PC-9 (cell line): ENCODE data around the gene TBC1D10B. TPM values are rescaled to one million over a fixed set of nuclear protein-coding genes. Genes with fewer than 3 reads are reported as not detected.
"Not testable (repeated sequence)": the region's sequence is repeated elsewhere in the genome, so short reads cannot be mapped to it uniquely, and the experiment has no call there.

Source experiments
- BruUV-seq: library from RNA; stranded (reverse); fragments of 400-500 nt; replicated peaks from 2 replicates; lab custom pipeline; 2021; lab: Mats Ljungman, UMichigan
- CTCF ChIA-PET: fragments of 300-600 bp; sonication (Branson Sonifier 250); formaldehyde crosslinking; loops from one replicate; lab custom pipeline; 2022; ENCODE audit warnings: antibody characterized with exemption; lab: Charles Lee
- POLR2A ChIA-PET: fragments of 300-600 bp; sonication (Branson Sonifier 250); formaldehyde crosslinking; loops from one replicate; lab custom pipeline; 2022; ENCODE audit warnings: antibody characterized with exemption; ENCODE audit not compliant: unreplicated experiment; lab: Charles Lee
- DNase-seq, 2 experiments: peaks; one replicate each; pipeline versions ENCODE4 v3.0.0 to v3.0.0-alpha.2; 2015 to 2022; ENCODE audit warnings: mixed read lengths in 1 of 2
- H2AFZ ChIP-seq: fragments of 200-600 bp; sonication (generic); 2 replicates; pipeline ENCODE4 v1.8.1; 2017; ENCODE audit warnings: antibody characterized with exemption
- H3F3A ChIP-seq: fragments of 200-600 bp; sonication (generic); 2 replicates; pipeline ENCODE4 v1.8.1; 2017; ENCODE audit warnings: antibody characterized with exemption, mild to moderate bottlenecking, low read depth; ENCODE audit not compliant: insufficient read depth
- H3K27ac ChIP-seq: fragments of 200-600 bp; sonication (generic); 2 replicates; pipeline ENCODE4 v1.6.1; 2016; ENCODE audit warnings: mixed run types
- H3K27me3 ChIP-seq: fragments of 200-600 bp; sonication (generic); 2 replicates; pipeline ENCODE4 v1.6.1; 2016; ENCODE audit warnings: low read depth, mixed run types; ENCODE audit not compliant: insufficient read depth
- H3K36me3 ChIP-seq: fragments of 200-600 bp; sonication (generic); 2 replicates; pipeline ENCODE4 v1.6.1; 2016; ENCODE audit warnings: low read depth, mixed run types
- H3K4me1 ChIP-seq: fragments of 200-600 bp; sonication (generic); replicated peaks from 2 replicates; pipeline ENCODE4 v1.6.1; 2016; ENCODE audit warnings: mixed run types; ENCODE audit not compliant: insufficient read depth
- H3K4me2 ChIP-seq: fragments of 200-600 bp; sonication (generic); 2 replicates; pipeline ENCODE4 v1.6.1; 2017; ENCODE audit warnings: mixed run types
- H3K4me3 ChIP-seq: fragments of 200-600 bp; sonication (generic); 2 replicates; pipeline ENCODE4 v1.6.1; 2016; ENCODE audit warnings: mixed run types
- H3K79me2 ChIP-seq: fragments of 200-600 bp; sonication (generic); 2 replicates; pipeline ENCODE4 v1.6.1; 2017; ENCODE audit warnings: low read depth, mixed run types
- H3K9me2 ChIP-seq: fragments of 200-600 bp; sonication (generic); 2 replicates; pipeline ENCODE4 v1.8.1; 2017; ENCODE audit warnings: mild to moderate bottlenecking; ENCODE audit not compliant: insufficient read depth
- H3K9me3 ChIP-seq: fragments of 200-600 bp; sonication (generic); 2 replicates; pipeline ENCODE4 v1.8.1; 2016; ENCODE audit warnings: low read depth; ENCODE audit not compliant: insufficient read depth
- H4K20me1 ChIP-seq: fragments of 200-600 bp; sonication (generic); 2 replicates; pipeline ENCODE4 v1.8.1; 2017; ENCODE audit not compliant: insufficient read depth
- EZH2 ChIP-seq: fragments of 200-600 bp; sonication (generic); IDR thresholded peaks from 2 replicates; pipeline ENCODE4 v1.8.0; 2017; ENCODE audit warnings: antibody characterized with exemption, low read depth
- intact Hi-C: fragments of 100-400 bp; cut with micrococcal nuclease; formaldehyde crosslinking; loops from one replicate; pipeline ENCODE4 v1.10.0; 2022; ENCODE audit not compliant: unreplicated experiment
- total RNA-seq: library from RNA; stranded (reverse); gene quantifications from 2 replicates; pipeline ENCODE4 v1.2.3, GENCODE V29; 2021
- TF ChIP-seq, protein P1 (sequence below): fragments of 200-600 bp; sonication (generic); conservative IDR thresholded peaks from 2 replicates; pipeline ENCODE4 v1.6.1; 2017; ENCODE audit warnings: mixed run types, antibody characterized with exemption, mild to moderate bottlenecking, moderate library complexity

TBC1D10B gene
- total RNA-seq, 1 experiment from 2014 or later = 85.0 TPM

DNA sequence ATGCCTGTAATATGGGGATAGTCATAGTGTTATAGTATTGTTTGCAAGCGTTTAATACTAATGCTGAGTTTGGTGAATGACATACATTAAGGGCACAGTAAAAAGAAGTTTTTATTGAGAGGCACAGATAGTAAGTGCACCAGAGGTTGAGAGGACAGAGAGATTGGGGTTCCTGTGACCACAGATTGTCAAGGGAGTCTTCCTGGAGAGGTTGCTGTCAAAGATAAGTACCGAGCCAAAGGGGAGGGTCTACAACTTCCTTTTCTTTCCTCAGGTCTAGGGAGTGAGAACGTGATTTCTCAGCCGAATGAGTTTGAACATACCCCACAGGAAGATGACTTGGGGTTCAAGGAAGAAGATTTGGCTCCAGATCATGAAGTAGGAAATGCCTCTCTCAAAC, 26.8 kb upstream of the TBC1D10B start:
- Histone ChIP-seq H3K27me3 (no peaks in the 10 kb centered on the region), H3K27ac (0 out of 2 replicates have a peak overlapping the region, but pooled peaks have one; percentile 68), H3K9me2 (no peaks in the 10 kb centered on the region), H3K4me1 (peaks cover 19% of the 10 kb centered on the region), H3K36me3 (no peaks in the 10 kb centered on the region), H3K79me2 (peaks cover 26% of the 10 kb centered on the region), H3K4me3 (peak overlapping the region; percentile 98; the same call in 1 of the 2 replicates), H3K4me2 (peak overlapping the region; percentile 98), H3F3A (peaks cover 58% of the 10 kb centered on the region), H4K20me1 (no peaks in the 10 kb centered on the region), H2AFZ (no peak overlapping the region), H3K9me3 (no peaks in the 10 kb centered on the region)
- TF ChIP-seq, protein P1, sequence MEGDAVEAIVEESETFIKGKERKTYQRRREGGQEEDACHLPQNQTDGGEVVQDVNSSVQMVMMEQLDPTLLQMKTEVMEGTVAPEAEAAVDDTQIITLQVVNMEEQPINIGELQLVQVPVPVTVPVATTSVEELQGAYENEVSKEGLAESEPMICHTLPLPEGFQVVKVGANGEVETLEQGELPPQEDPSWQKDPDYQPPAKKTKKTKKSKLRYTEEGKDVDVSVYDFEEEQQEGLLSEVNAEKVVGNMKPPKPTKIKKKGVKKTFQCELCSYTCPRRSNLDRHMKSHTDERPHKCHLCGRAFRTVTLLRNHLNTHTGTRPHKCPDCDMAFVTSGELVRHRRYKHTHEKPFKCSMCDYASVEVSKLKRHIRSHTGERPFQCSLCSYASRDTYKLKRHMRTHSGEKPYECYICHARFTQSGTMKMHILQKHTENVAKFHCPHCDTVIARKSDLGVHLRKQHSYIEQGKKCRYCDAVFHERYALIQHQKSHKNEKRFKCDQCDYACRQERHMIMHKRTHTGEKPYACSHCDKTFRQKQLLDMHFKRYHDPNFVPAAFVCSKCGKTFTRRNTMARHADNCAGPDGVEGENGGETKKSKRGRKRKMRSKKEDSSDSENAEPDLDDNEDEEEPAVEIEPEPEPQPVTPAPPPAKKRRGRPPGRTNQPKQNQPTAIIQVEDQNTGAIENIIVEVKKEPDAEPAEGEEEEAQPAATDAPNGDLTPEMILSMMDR = no peak
- DNase-seq = no peak
- POLR2A ChIA-PET = no interaction called here
- intact Hi-C loops = no loop called here
- CTCF ChIA-PET = no interaction called here
- BruUV-seq = no TSS peak

GRCh38 chr16:30396627-30397026, 26.3 kb upstream of the TBC1D10B start:
- POLR2A ChIA-PET = interaction anchor here (0.7 kb wide), 1 partner anchor 717 kb away, joined by 8 read pairs; no protein-coding TSS in a partner anchor
- peaks cover 26% of the 10 kb centered on the region for H3K79me2 ChIP-seq
- intact Hi-C loops = not testable (repeated sequence)

GRCh38 chr16:30395992-30396585, 25.8 kb upstream of the TBC1D10B start:
- CTCF ChIA-PET = interaction anchor here (0.6 to 1.3 kb wide), 3 partner anchors 13 to 34 kb away, joined by 3 to 5 read pairs (median 5); partner anchors contain the start of gene DCTPP1
- H4K20me1 ChIP-seq = no peaks in the 10 kb centered on the region
- intact Hi-C loops = loop anchor here (1.0 kb wide), 2 partner anchors 18 to 41 kb away; partner anchors contain the start of gene CD2BP2

More at GRCh38 chr16:30396627-30397026, 26.3 kb upstream of the TBC1D10B start:
- H3F3A ChIP-seq = peaks cover 54% of the 10 kb centered on the region
- H3K4me3 ChIP-seq = peak overlapping the region; percentile 98
- peaks cover 19% of the 10 kb centered on the region for H3K4me1 ChIP-seq
- not testable (repeated sequence) for H4K20me1 ChIP-seq, H3K27me3 ChIP-seq, DNase-seq, H3K9me3 ChIP-seq, H2AFZ ChIP-seq, H3K9me2 ChIP-seq, H3K36me3 ChIP-seq
- H3K27ac ChIP-seq = peak overlapping the region; percentile 68
- CTCF ChIA-PET = interaction anchor here (0.9 kb wide), 1 partner anchor 33 kb away, joined by 3 read pairs; the partner anchor contains the start of gene DCTPP1
- TSS peak; percentile 26 for BruUV-seq
- H3K4me2 ChIP-seq = peak overlapping the region; percentile 98

More at GRCh38 chr16:30395992-30396585, 25.8 kb upstream of the TBC1D10B start:
- POLR2A ChIA-PET = interaction anchor here (0.6 to 1.6 kb wide), 4 partner anchors 12 to 717 kb away, joined by 3 to 8 read pairs (median 4); partner anchors contain the start of genes TBX6 and ZNF771
- Histone ChIP-seq H3K4me2 (peak overlapping the region; percentile 98), H3K9me2 (no peaks in the 10 kb centered on the region), H3K4me1 (peaks cover 19% of the 10 kb centered on the region), H3K36me3 (no peaks in the 10 kb centered on the region), H3K27me3 (no peaks in the 10 kb centered on the region), H3F3A (peaks cover 49% of the 10 kb centered on the region), H3K27ac (peak overlapping the region; percentile 68), H3K79me2 (peaks cover 26% of the 10 kb centered on the region), H3K4me3 (peak overlapping the region; percentile 98), H3K9me3 (no peaks in the 10 kb centered on the region), H2AFZ (peak overlapping the region; percentile 82)
- DNase-seq = no peak
- no TSS peak for BruUV-seq
- no peak for TF ChIP-seq EZH2
- TF ChIP-seq, protein P1 = no peak
